Spleen (tissue), 11 donors: ENCODE results near the gene THUMPD3. TPM values are rescaled to one million over a fixed set of nuclear protein-coding genes. Genes with fewer than 3 reads are reported as not detected.

Source experiments
- DNase-seq: peaks from one replicate; pipeline ENCODE4 v3.0.0-alpha.2; 2020
- H3K27ac ChIP-seq, 8 donors: fragments of 200-600 bp; sonication (generic) in 7 of 8; 1 replicate in 4 of 8; 2 replicates in 4 of 8; pipeline versions ENCODE4 v1.5.0 to v1.8.0; 2016 to 2021; ENCODE audit warnings: inconsistent platforms in 4 of 8, mild to moderate bottlenecking in 4 of 8, moderate library complexity in 1 of 8
- H3K27me3 ChIP-seq, 7 donors: fragments of 200-600 bp; sonication (generic) in 6 of 7; replicated peaks in 1 of 7; 1 replicate in 4 of 7; 2 replicates in 3 of 7; pipeline versions ENCODE4 v1.5.0 to v1.8.0; 2016 to 2021; ENCODE audit warnings: inconsistent platforms in 3 of 7, mild to moderate bottlenecking in 1 of 7
- H3K36me3 ChIP-seq, 6 donors: fragments of 200-600 bp; sonication (generic) in 5 of 6; 1 replicate in 4 of 6; 2 replicates in 2 of 6; pipeline versions ENCODE4 v1.5.0 to v1.8.0; 2016 to 2021; ENCODE audit warnings: inconsistent platforms in 2 of 6
- H3K4me1 ChIP-seq, 6 donors: fragments of 200-600 bp; sonication (generic) in 5 of 6; 1 replicate in 3 of 6; 2 replicates in 3 of 6; pipeline versions ENCODE4 v1.5.0 to v1.8.0; 2016 to 2021; ENCODE audit warnings: inconsistent platforms in 3 of 6
- H3K4me3 ChIP-seq, 8 donors: fragments of 200-600 bp; sonication (generic) in 7 of 8; 1 replicate in 4 of 8; 2 replicates in 4 of 8; pipeline versions ENCODE4 v1.5.0 to v1.8.0; 2016 to 2021; ENCODE audit warnings: inconsistent platforms in 4 of 8, mild to moderate bottlenecking in 4 of 8, moderate library complexity in 2 of 8
- H3K9me3 ChIP-seq, 8 donors: fragments of 200-600 bp; sonication (generic) in 7 of 8; 1 replicate in 4 of 8; 2 replicates in 4 of 8; pipeline versions ENCODE4 v1.5.0 to v1.8.0; 2016 to 2021; ENCODE audit warnings: inconsistent platforms in 4 of 8
- POLR2A ChIP-seq, 3 donors: fragments of 450-650 bp; IDR thresholded peaks; one replicate each; pipeline ENCODE4 v1.5.1; 2017; ENCODE audit warnings: antibody characterized with exemption in 3 of 3, mild to moderate bottlenecking in 1 of 3
- POLR2AphosphoS5 ChIP-seq, 3 donors: sonication (generic); formaldehyde crosslinking; IDR thresholded peaks; one replicate each; pipeline ENCODE4 v1.5.1; 2017; ENCODE audit warnings: antibody characterized with exemption in 3 of 3
- WGBS, 5 donors: extraction: QIAGEN DNeasy Blood & Tissue Kit in 3 of 5; methylation state at CpG; one replicate each; pipeline versions ENCODE4 v1.1.5 to v1.1.7; 2013 to 2018; 5-methylcytosine and 5-hydroxymethylcytosine counted together
- intact Hi-C: fragments of 100-400 bp; cut with DNase I; formaldehyde crosslinking; loops from one replicate; pipeline ENCODE4 v1.15.0; 2023; ENCODE audit warnings: low total_unique reads
- polyA plus RNA-seq, 3 donors: library from polyadenylated mRNA; stranded (reverse); fragments of 200-250 nt; gene quantifications; one replicate each; pipeline ENCODE4 v1.2.1, GENCODE V29; 2013
- total RNA-seq, 7 donors: library from RNA; depleted of rRNA in 3 of 7; stranded (reverse); fragments of >200 nt in 3 of 7; fragmentation: NEBNext Ultra II Directional in 4 of 7; extraction: Animal tissue kit (Norgen Biotek cat#: 25700) in 4 of 7; gene quantifications; one replicate each; pipeline versions ENCODE4 v1.1.0 to v1.2.1, GENCODE V29; 2016 to 2021
- TF ChIP-seq, protein P1 (sequence below), 11 experiments: fragments of 200-600 bp in 7 of 11; fragments of 450-650 bp in 4 of 11; sonication (generic) in 4 of 11; IDR thresholded peaks in 8 of 11; conservative IDR thresholded peaks in 3 of 11; 1 replicate in 7 of 11; 2 replicates in 4 of 11; pipeline versions ENCODE4 v1.4.0 to v1.8.0; 2016 to 2021; ENCODE audit warnings: antibody characterized with exemption in 11 of 11, inconsistent platforms in 4 of 11, mild to moderate bottlenecking in 1 of 11
- donor health status: healthy with polysubstance abuse.
- donor health status: DM: no; HTN: no; CAD: no; lungs with moderate emphysema.
- donor health status: DM: no; HTN: no; CAD: no.
- donor health status: Bipolar disorder and iron deficiency.
- donor health status: healthy.
- donor health status: DM: no; HTN: no; CAD: no.
- donor health status: DM: yes; HTN: yes; CAD: no.

THUMPD3 gene
- total and polyA plus RNA-seq, 10 donors: 16.3 to 36.8 (median 23.8) TPM

DNA sequence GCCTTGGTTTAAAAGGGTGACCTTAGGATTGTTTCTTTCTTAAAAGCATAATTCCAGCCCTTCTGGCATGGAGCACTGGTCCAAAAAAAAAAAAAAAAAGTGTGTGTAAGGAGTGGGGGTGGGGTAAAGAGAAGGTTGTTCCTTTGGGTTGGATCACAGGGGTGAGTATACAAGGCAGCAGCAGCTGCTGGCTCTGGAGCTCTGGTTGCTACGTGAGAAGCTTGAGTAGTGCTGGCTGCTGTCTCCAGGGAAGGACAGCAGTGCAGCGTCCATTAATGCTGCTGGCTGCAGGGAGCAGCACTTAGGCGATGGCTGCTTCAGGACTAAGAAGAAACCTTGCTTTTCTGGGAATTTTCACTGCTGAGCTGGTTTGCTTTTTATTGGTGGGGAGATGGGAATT is 36.9 kb downstream of the THUMPD3 start:
- TF ChIP-seq POLR2AphosphoS5 (IDR thresholded peaks at IDR 0.05) (peak in 2 of 3 donors; percentile 29 to 51), POLR2A (IDR thresholded peaks at IDR 0.05) (no peak)
- H3K4me1 ChIP-seq: peaks cover 59 to 81% (median 77%) of the 10 kb centered on the region in 6 donors
- intact Hi-C loops: no loop called here
- H3K27ac ChIP-seq: peak overlapping the region; percentile 29 to 99 (median 99)
- peaks cover 0 to 7% (median 2%) of the 10 kb centered on the region in 6 donors for H3K36me3 ChIP-seq
- 1 to 8% (median 3%) methylated on average over 3 of the region's 3 CpGs for WGBS, 5 donors
- no peaks in the 10 kb centered on the region for H3K9me3 ChIP-seq
- no peak for DNase-seq
- no peaks in the 10 kb centered on the region for H3K27me3 ChIP-seq
- peak overlapping the region in 7 of 8 donors; percentile 62 to 78 (median 72) for H3K4me3 ChIP-seq

DNA sequence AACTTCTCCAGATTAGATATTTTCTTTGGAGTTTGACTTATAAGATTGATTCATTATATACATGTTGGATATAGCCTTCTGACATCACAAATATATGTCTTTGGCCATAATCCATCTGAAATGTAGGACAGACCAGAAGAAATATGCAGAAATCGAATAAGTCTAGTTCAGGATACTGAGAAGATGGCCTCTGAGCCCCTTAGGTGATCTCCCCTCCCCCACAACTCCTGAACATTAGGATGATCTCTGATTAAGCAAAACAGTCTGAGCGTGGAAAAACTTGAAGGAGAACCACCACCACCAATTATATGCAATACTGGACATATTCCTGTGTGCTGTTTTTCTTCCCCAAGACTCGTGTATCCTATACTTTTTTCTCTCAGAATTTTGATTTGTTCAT is 37.8 kb downstream of the THUMPD3 start:
- Histone ChIP-seq H3K9me3 (no peaks in the 10 kb centered on the region), H3K27ac (peak overlapping the region in 5 of 8 donors; percentile 11 to 99 (median 99)), H3K27me3 (no peaks in the 10 kb centered on the region), H3K36me3 (no peaks in the 10 kb centered on the region), H3K4me1 (peaks cover 61 to 81% (median 77%) of the 10 kb centered on the region in 6 donors), H3K4me3 (peak overlapping the region in 1 of 8 donors; percentile 15)
- 30 to 54% (median 33%) methylated on average over 3 of the region's 3 CpGs for WGBS, 5 donors
- TF ChIP-seq, protein P1, sequence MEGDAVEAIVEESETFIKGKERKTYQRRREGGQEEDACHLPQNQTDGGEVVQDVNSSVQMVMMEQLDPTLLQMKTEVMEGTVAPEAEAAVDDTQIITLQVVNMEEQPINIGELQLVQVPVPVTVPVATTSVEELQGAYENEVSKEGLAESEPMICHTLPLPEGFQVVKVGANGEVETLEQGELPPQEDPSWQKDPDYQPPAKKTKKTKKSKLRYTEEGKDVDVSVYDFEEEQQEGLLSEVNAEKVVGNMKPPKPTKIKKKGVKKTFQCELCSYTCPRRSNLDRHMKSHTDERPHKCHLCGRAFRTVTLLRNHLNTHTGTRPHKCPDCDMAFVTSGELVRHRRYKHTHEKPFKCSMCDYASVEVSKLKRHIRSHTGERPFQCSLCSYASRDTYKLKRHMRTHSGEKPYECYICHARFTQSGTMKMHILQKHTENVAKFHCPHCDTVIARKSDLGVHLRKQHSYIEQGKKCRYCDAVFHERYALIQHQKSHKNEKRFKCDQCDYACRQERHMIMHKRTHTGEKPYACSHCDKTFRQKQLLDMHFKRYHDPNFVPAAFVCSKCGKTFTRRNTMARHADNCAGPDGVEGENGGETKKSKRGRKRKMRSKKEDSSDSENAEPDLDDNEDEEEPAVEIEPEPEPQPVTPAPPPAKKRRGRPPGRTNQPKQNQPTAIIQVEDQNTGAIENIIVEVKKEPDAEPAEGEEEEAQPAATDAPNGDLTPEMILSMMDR (IDR thresholded peaks at IDR 0.05 in 8 of 11, conservative IDR thresholded peaks at IDR 0.05 in 3 of 11): no peak
- TF ChIP-seq POLR2AphosphoS5 (IDR thresholded peaks at IDR 0.05) (no peak), POLR2A (IDR thresholded peaks at IDR 0.05) (no peak)
- intact Hi-C loops: no loop called here
- no peak for DNase-seq

DNA sequence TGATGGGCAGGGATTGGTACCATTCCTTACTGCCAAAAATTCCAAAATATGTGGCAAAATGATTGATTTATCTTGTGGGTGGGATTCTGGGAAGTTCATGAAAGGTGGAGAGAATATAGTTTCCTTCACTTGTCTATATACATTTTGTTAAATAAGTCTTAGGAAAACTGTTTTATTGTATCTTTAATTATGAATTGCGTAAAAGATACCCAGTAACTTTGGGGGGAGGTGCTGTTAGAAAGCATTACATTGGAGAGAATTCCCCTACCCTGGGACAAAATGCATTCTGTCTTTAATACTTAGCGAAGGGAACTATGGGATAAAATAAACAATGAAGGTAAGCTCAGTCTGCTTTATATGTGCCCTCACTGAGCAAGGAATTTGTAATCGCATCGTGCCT is 39.1 kb downstream of the THUMPD3 start:
- 67 to 80% (median 76%) methylated on average over 4 of the region's 4 CpGs for WGBS, 5 donors
- TF ChIP-seq POLR2AphosphoS5 (IDR thresholded peaks at IDR 0.05) (no peak), POLR2A (IDR thresholded peaks at IDR 0.05) (no peak)
- TF ChIP-seq, protein P1 (IDR thresholded peaks at IDR 0.05 in 8 of 11, conservative IDR thresholded peaks at IDR 0.05 in 3 of 11): no peak
- no peak overlapping the region for H3K4me3 ChIP-seq
- H3K36me3 ChIP-seq: no peaks in the 10 kb centered on the region
- peak overlapping the region in 3 of 8 donors; percentile 26 to 99 (median 34) for H3K27ac ChIP-seq
- H3K9me3 ChIP-seq: no peaks in the 10 kb centered on the region
- DNase-seq: no peak
- peaks cover 70 to 87% (median 84%) of the 10 kb centered on the region in 6 donors for H3K4me1 ChIP-seq
- no peaks in the 10 kb centered on the region for H3K27me3 ChIP-seq
- intact Hi-C loops: no loop called here

DNA sequence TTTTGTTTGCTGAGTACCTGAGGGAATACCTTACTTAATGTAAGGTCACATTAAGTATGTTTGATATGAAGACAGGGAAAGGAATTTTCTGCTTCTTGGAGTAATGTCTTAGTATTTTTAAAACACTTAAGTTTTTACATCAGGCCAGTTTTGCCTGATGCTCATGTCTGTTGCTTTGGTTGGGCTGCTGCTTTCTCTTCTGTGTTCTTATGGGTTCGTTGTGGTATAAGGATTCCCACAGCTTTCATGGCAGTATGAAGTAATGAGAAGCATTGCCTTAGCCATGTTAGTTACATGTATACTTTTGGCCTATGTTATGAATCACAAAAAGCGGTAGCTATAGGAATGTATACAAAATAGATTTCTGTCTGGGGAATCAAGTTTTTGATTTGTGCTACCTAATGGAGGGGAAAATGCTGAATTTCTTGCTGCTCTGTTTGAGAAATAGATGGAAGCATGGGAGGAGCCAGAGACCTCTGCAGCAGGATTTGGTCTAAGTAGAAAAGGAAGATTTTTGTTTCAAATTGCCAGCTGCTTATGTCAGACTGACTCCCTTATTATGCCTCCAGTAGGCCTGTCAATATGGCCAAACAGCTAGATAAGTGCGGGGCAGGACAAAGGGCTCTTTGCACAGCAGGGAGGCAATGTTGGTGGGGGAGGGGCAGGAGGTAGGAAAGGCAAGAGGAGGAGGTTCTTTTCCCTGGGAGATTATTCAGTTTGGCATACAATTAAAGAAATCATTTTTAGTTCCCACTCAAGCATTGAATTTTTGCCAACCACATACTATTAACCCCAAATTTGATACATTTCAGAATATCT is 39.8 kb downstream of the THUMPD3 start:
- H3K4me1 ChIP-seq: peaks cover 76 to 94% (median 90%) of the 10 kb centered on the region in 6 donors
- no peaks in the 10 kb centered on the region for H3K27me3 ChIP-seq
- H3K36me3 ChIP-seq: no peaks in the 10 kb centered on the region
- DNase-seq: no peak
- no peaks in the 10 kb centered on the region for H3K9me3 ChIP-seq
- 42 to 67% (median 57%) methylated on average over 3 of the region's 3 CpGs for WGBS, 5 donors
- peak overlapping the region in 3 of 8 donors; percentile 26 to 99 (median 34) for H3K27ac ChIP-seq
- TF ChIP-seq POLR2AphosphoS5 (IDR thresholded peaks at IDR 0.05) (no peak), POLR2A (IDR thresholded peaks at IDR 0.05) (no peak)
- TF ChIP-seq, protein P1 (IDR thresholded peaks at IDR 0.05 in 8 of 11, conservative IDR thresholded peaks at IDR 0.05 in 3 of 11): no peak
- intact Hi-C loops: no loop called here
- peak overlapping the region in 1 of 8 donors; percentile 10 for H3K4me3 ChIP-seq
